ENCODE results near the gene LGALS7. TPM values are rescaled to one million over a fixed set of nuclear protein-coding genes. Genes with fewer than 3 reads are reported as not detected.

Gene LGALS7
- total RNA-seq, 2 donors from 2014 or later, result not detected

GRCh38 chr19:38721979-38722773 is 51.1 kb downstream of the LGALS7 start:
- DNase-seq (no peak), ATAC-seq (replicated peaks in 1 of 2) (no peak)
- Mint-ChIP-seq H3K9me3 (no peaks in the 10 kb centered on the region), H3K4me3 (no peak overlapping the region), H3K4me1 (ENCODE audit: low read depth) (peaks cover 10% of the 10 kb centered on the region), H3K27ac (no peak overlapping the region), H3K27me3 (ENCODE audit: low read depth) (no peaks in the 10 kb centered on the region), H3K36me3 (ENCODE audit: insufficient read depth in 2 of 2) (no peaks in the 10 kb centered on the region)

GRCh38 chr19:38721496-38721895 is 51.8 kb downstream of the LGALS7 start:
- Mint-ChIP-seq H3K36me3 (ENCODE audit: insufficient read depth in 2 of 2) (peaks cover 0 to 2% of the 10 kb centered on the region in 2 donors), H3K4me1 (ENCODE audit: low read depth) (peaks cover 5% of the 10 kb centered on the region), H3K9me3 (no peaks in the 10 kb centered on the region), H3K27me3 (ENCODE audit: low read depth) (no peaks in the 10 kb centered on the region), H3K27ac (no peak overlapping the region), H3K4me3 (no peak overlapping the region)
- ATAC-seq (replicated peaks in 1 of 2) (no peak), DNase-seq (no peak)

Other genes with a start within 250 kb of the LGALS7 start
- 100 to 1,000 TPM; 261 to 262 TPM for gene MAP4K1, start 155.6 kb downstream of the LGALS7 start, total RNA-seq
- gene EIF3K, start 154.3 kb downstream of the LGALS7 start, total RNA-seq, result 100 to 1,000 TPM; 219 to 237 TPM
- 100 to 1,000 TPM; 200 to 227 TPM for gene ACTN4, start 125.9 kb downstream of the LGALS7 start, total RNA-seq
- gene CAPN12, start 29.0 kb downstream of the LGALS7 start, total RNA-seq, result 10 to 100 TPM in 1 of 2 donors, 1 to 10 TPM in 1; 8.3 to 15.2 TPM
- not detected for gene LGALS7B, start 15.7 kb upstream of the LGALS7 start, total RNA-seq
- gene LGALS4, start 39.4 kb upstream of the LGALS7 start, total RNA-seq, result 1 to 10 TPM; 2.3 to 4.1 TPM
- 100 to 1,000 TPM; 183 to 210 TPM for gene ECH1, start 58.3 kb upstream of the LGALS7 start, total RNA-seq
- gene HNRNPL, start 76.5 kb upstream of the LGALS7 start, total RNA-seq, result 100 to 1,000 TPM; 427 to 457 TPM
- gene RINL, start 104.8 kb upstream of the LGALS7 start, total RNA-seq, result 100 to 1,000 TPM; 122 to 151 TPM
- gene SIRT2, start 126.1 kb upstream of the LGALS7 start, total RNA-seq, result 10 to 100 TPM; 38.2 to 40.7 TPM
- 10 to 100 TPM; 86.5 to 89.1 TPM for gene NFKBIB, start 126.5 kb upstream of the LGALS7 start, total RNA-seq
- gene CCER2, start 138.7 kb upstream of the LGALS7 start, total RNA-seq, result under 1 TPM; 0.69 to 0.70 TPM
- 10 to 100 TPM; 21.1 to 30.1 TPM for gene SARS2, start 157.2 kb upstream of the LGALS7 start, total RNA-seq
- 10 to 100 TPM; 54.8 to 57.9 TPM for gene MRPS12, start 157.4 kb upstream of the LGALS7 start, total RNA-seq
- not detected for gene FBXO17, start 202.2 kb upstream of the LGALS7 start, total RNA-seq

Data from activated T-cell treated with anti-CD3 and anti-CD28 coated beads, Interleukin-2, amount 50 U/mL, for 72 hours (primary cell).